Stimulated activated naive B cell treated with anti-CD40 and anti-IgM and Interleukin-4, amounts not matched to agents 10 μg/mL and 1 μg/mL and 100 μg/mL, for 72 hours (primary cell): ENCODE measurements around the gene LAMA2.

ENCODE experiments used
- ATAC-seq, 2 donors: fragments of 150-1000 bp; cut with Tn5 transposase; replicated peaks; 2 replicates each; pipeline ENCODE4 v1.10.0; 2021; ENCODE audit warnings: moderate library complexity in 1 of 2
- DNase-seq: peaks from one replicate; pipeline ENCODE4 v3.0.0; 2021
- H3K27ac Mint-ChIP-seq: one replicate; pipeline ENCODE4 v1.8.0; 2022; ENCODE audit warnings: mild to moderate bottlenecking, mixed read lengths
- H3K27me3 Mint-ChIP-seq, 2 donors: one replicate each; pipeline ENCODE4 v1.8.0; 2022; ENCODE audit warnings: mixed read lengths in 2 of 2
- H3K36me3 Mint-ChIP-seq, 2 donors: one replicate each; pipeline ENCODE4 v1.8.0; 2022; ENCODE audit warnings: mixed read lengths in 2 of 2, mild to moderate bottlenecking in 1 of 2
- H3K4me1 Mint-ChIP-seq, 2 donors: one replicate each; pipeline ENCODE4 v1.8.0; 2022; ENCODE audit warnings: mixed read lengths in 2 of 2, mild to moderate bottlenecking in 1 of 2
- H3K4me3 Mint-ChIP-seq, 2 donors: one replicate each; pipeline ENCODE4 v1.8.0; 2022; ENCODE audit warnings: mild to moderate bottlenecking in 2 of 2, mixed read lengths in 2 of 2, moderate library complexity in 1 of 2
- H3K9me3 Mint-ChIP-seq, 2 donors: one replicate each; pipeline ENCODE4 v1.8.0; 2022; ENCODE audit warnings: mixed read lengths in 2 of 2, mild to moderate bottlenecking in 1 of 2

The LAMA2 gene

GRCh38 chr6:128885381-128885780 lies 2.4 kb downstream of the LAMA2 start:
- Mint-ChIP-seq H3K36me3 (no peaks in the 10 kb centered on the region), H3K27me3 (peaks cover 5 to 16% of the 10 kb centered on the region in 2 donors), H3K4me1 (peaks cover 3 to 4% of the 10 kb centered on the region in 2 donors), H3K27ac (no peak overlapping the region), H3K4me3 (no peak overlapping the region), H3K9me3 (peaks cover 0 to 2% of the 10 kb centered on the region in 2 donors)
- no peak for ATAC-seq
- DNase-seq, result no peak

- no peak overlapping the region for H3K27ac Mint-ChIP-seq
- peaks cover 5 to 16% of the 10 kb centered on the region in 2 donors for H3K27me3 Mint-ChIP-seq
Measured at GRCh38 chr6:128886706-128887105, 3.8 kb downstream of the LAMA2 start.

GRCh38 chr6:128888444-128889175 lies 5.7 kb downstream of the LAMA2 start:
- Mint-ChIP-seq H3K27me3 (no peaks in the 10 kb centered on the region), H3K4me3 (no peak overlapping the region), H3K27ac (no peak overlapping the region), H3K4me1 (no peaks in the 10 kb centered on the region), H3K36me3 (no peaks in the 10 kb centered on the region), H3K9me3 (peaks cover 0 to 2% of the 10 kb centered on the region in 2 donors)
- ATAC-seq, result no peak
- DNase-seq, result no peak

More at GRCh38 chr6:128886706-128887105, 3.8 kb downstream of the LAMA2 start:
- Mint-ChIP-seq H3K4me3 (no peak overlapping the region), H3K4me1 (peaks cover 3 to 4% of the 10 kb centered on the region in 2 donors), H3K9me3 (peaks cover 0 to 2% of the 10 kb centered on the region in 2 donors), H3K36me3 (no peaks in the 10 kb centered on the region)
- no peak for ATAC-seq
- no peak for DNase-seq

- Mint-ChIP-seq H3K27ac (no peak overlapping the region), H3K27me3 (no peaks in the 10 kb centered on the region), H3K9me3 (peaks cover 0 to 4% of the 10 kb centered on the region in 2 donors), H3K4me3 (no peak overlapping the region), H3K36me3 (no peaks in the 10 kb centered on the region), H3K4me1 (no peaks in the 10 kb centered on the region)
- ATAC-seq (no peak), DNase-seq (no peak)
Measured at GRCh38 chr6:128889870-128890269, 6.9 kb downstream of the LAMA2 start.

GRCh38 chr6:128892079-128892478 lies 9.1 kb downstream of the LAMA2 start:
- Mint-ChIP-seq H3K9me3 (peaks cover 0 to 8% of the 10 kb centered on the region in 2 donors), H3K4me1 (no peaks in the 10 kb centered on the region), H3K27me3 (no peaks in the 10 kb centered on the region), H3K27ac (no peak overlapping the region), H3K36me3 (no peaks in the 10 kb centered on the region), H3K4me3 (no peak overlapping the region)
- ATAC-seq, result no peak
- no peak for DNase-seq

- ATAC-seq (no peak), DNase-seq (no peak)
- Mint-ChIP-seq H3K4me3 (no peak overlapping the region), H3K36me3 (no peaks in the 10 kb centered on the region), H3K9me3 (peaks cover 0 to 5% of the 10 kb centered on the region in 2 donors), H3K27me3 (no peaks in the 10 kb centered on the region), H3K27ac (no peak overlapping the region), H3K4me1 (no peaks in the 10 kb centered on the region)
Measured at GRCh38 chr6:128899341-128900050, 16.6 kb downstream of the LAMA2 start.

- ATAC-seq (no peak), DNase-seq (no peak)
- Mint-ChIP-seq H3K9me3 (no peaks in the 10 kb centered on the region), H3K27me3 (no peaks in the 10 kb centered on the region), H3K27ac (no peak overlapping the region), H3K36me3 (no peaks in the 10 kb centered on the region), H3K4me3 (no peak overlapping the region), H3K4me1 (no peaks in the 10 kb centered on the region)
Measured at GRCh38 chr6:128903715-128904114, 20.8 kb downstream of the LAMA2 start.

GRCh38 chr6:128914051-128914450 lies 31.1 kb downstream of the LAMA2 start:
- DNase-seq (no peak), ATAC-seq (no peak)
- Mint-ChIP-seq H3K27ac (no peak overlapping the region), H3K4me3 (no peak overlapping the region), H3K4me1 (no peaks in the 10 kb centered on the region), H3K9me3 (peaks cover 0 to 3% of the 10 kb centered on the region in 2 donors), H3K27me3 (no peaks in the 10 kb centered on the region), H3K36me3 (no peaks in the 10 kb centered on the region)

GRCh38 chr6:128918886-128919285 lies 35.9 kb downstream of the LAMA2 start:
- DNase-seq (no peak), ATAC-seq (no peak)
- Mint-ChIP-seq H3K27ac (no peak overlapping the region), H3K27me3 (no peaks in the 10 kb centered on the region), H3K36me3 (no peaks in the 10 kb centered on the region), H3K9me3 (peaks cover 1 to 4% of the 10 kb centered on the region in 2 donors), H3K4me3 (no peak overlapping the region), H3K4me1 (no peaks in the 10 kb centered on the region)

- DNase-seq (no peak), ATAC-seq (no peak)
- Mint-ChIP-seq H3K9me3 (peaks cover 1 to 4% of the 10 kb centered on the region in 2 donors), H3K36me3 (no peaks in the 10 kb centered on the region), H3K4me3 (no peak overlapping the region), H3K27me3 (no peaks in the 10 kb centered on the region), H3K4me1 (no peaks in the 10 kb centered on the region), H3K27ac (no peak overlapping the region)
Measured at GRCh38 chr6:128919412-128920180, 36.7 kb downstream of the LAMA2 start.

GRCh38 chr6:128925765-128926164 lies 42.8 kb downstream of the LAMA2 start:
- Mint-ChIP-seq H3K36me3 (no peaks in the 10 kb centered on the region), H3K27ac (no peak overlapping the region), H3K27me3 (no peaks in the 10 kb centered on the region), H3K9me3 (peaks cover 0 to under 1% of the 10 kb centered on the region in 2 donors), H3K4me1 (no peaks in the 10 kb centered on the region), H3K4me3 (no peak overlapping the region)
- no peak for DNase-seq
- ATAC-seq, result no peak

GRCh38 chr6:128929869-128930268 lies 46.9 kb downstream of the LAMA2 start:
- ATAC-seq, result no peak
- no peak overlapping the region for H3K4me3 Mint-ChIP-seq
- no peak for DNase-seq
- H3K4me1 Mint-ChIP-seq, result no peaks in the 10 kb centered on the region
- no peaks in the 10 kb centered on the region for H3K36me3 Mint-ChIP-seq
- H3K27me3 Mint-ChIP-seq, result no peaks in the 10 kb centered on the region
- no peaks in the 10 kb centered on the region for H3K9me3 Mint-ChIP-seq
- H3K27ac Mint-ChIP-seq, result no peak overlapping the region

GRCh38 chr6:128930321-128930720 lies 47.4 kb downstream of the LAMA2 start:
- H3K36me3 Mint-ChIP-seq, result no peaks in the 10 kb centered on the region
- no peaks in the 10 kb centered on the region for H3K27me3 Mint-ChIP-seq
- no peaks in the 10 kb centered on the region for H3K9me3 Mint-ChIP-seq
- DNase-seq (no peak), ATAC-seq (no peak)
- H3K27ac Mint-ChIP-seq, result no peak overlapping the region
- no peak overlapping the region for H3K4me3 Mint-ChIP-seq
- no peaks in the 10 kb centered on the region for H3K4me1 Mint-ChIP-seq

GRCh38 chr6:128932061-128932460 lies 49.1 kb downstream of the LAMA2 start:
- Mint-ChIP-seq H3K4me3 (no peak overlapping the region), H3K27ac (no peak overlapping the region), H3K9me3 (no peaks in the 10 kb centered on the region), H3K27me3 (no peaks in the 10 kb centered on the region), H3K4me1 (no peaks in the 10 kb centered on the region), H3K36me3 (no peaks in the 10 kb centered on the region)
- ATAC-seq (no peak), DNase-seq (no peak)
